HCT116 (cell line): ENCODE measurements around the gene LIN28A. TPM values are rescaled to one million over a fixed set of nuclear protein-coding genes. Genes with fewer than 3 reads are reported as not detected.

Experiments used
- ATAC-seq: fragments of 200-7000 bp; cut with Tn5 transposase; 2 replicates; pipeline ENCODE4 v1.9.1; 2020; ENCODE audit warnings: mild to moderate bottlenecking, moderate library complexity
- BruUV-seq: library from RNA; stranded (reverse); fragments of 400-500 nt; replicated peaks from 2 replicates; lab custom pipeline; 2021; lab: Mats Ljungman, UMichigan
- CTCF ChIA-PET: fragments of 300-600 bp; sonication (Branson Sonifier 250); formaldehyde crosslinking; loops from one replicate; lab custom pipeline; 2021; ENCODE audit warnings: antibody characterized with exemption; lab: Charles Lee
- POLR2A ChIA-PET: fragments of 300-600, 350-600 bp; sonication (Branson Sonifier 250); formaldehyde crosslinking; loops from one replicate; lab custom pipeline; 2021; ENCODE audit warnings: antibody characterized with exemption; lab: Charles Lee
- RAD21 ChIA-PET, 2 experiments: fragments of 300-600 bp; sonication (Branson Sonifier 250); formaldehyde crosslinking; loops; one replicate each; lab custom pipeline; 2023; ENCODE audit warnings: low total read pairs in 2 of 2; ENCODE audit not compliant: uncharacterized antibody in 2 of 2, unreplicated experiment in 2 of 2, low non-redundant PET in 1 of 2; lab: Charles Lee
- DNase-seq: peaks from one replicate; pipeline ENCODE4 v3.0.0-alpha.2; 2010; ENCODE audit warnings: low read depth, low spot score
- H2AFZ ChIP-seq: fragments of 200-600 bp; shearing (Covaris generic), sonication (generic); 2 replicates; pipeline ENCODE4 v1.6.1; 2017; ENCODE audit warnings: low read depth, mixed run types, mixed read lengths, antibody characterized with exemption, low read length; ENCODE audit not compliant: poor library complexity, severe bottlenecking
- H3K27ac ChIP-seq: 2 replicates; pipeline ENCODE4 v1.5.1; 2012; ENCODE audit warnings: low read depth, low read length
- H3K27me3 ChIP-seq: fragments of 200-600 bp; sonication (generic); 2 replicates; pipeline ENCODE4 v1.6.1; 2016; ENCODE audit warnings: mixed run types, low read length, mixed read lengths; ENCODE audit not compliant: insufficient read depth
- H3K36me3 ChIP-seq, 2 experiments: fragments of 200-500 bp in 1 of 2; fragments of 200-600 bp in 1 of 2; sonication (Bioruptor generic) in 1 of 2; sonication (generic) in 1 of 2; 2 replicates each; pipeline versions ENCODE4 v1.5.1 to v1.6.1; 2014 to 2016; ENCODE audit warnings: low read length in 2 of 2, inconsistent platforms in 1 of 2, mixed read lengths in 1 of 2, mixed run types in 1 of 2; ENCODE audit not compliant: insufficient read depth in 2 of 2, control insufficient read depth in 1 of 2
- H3K4me1 ChIP-seq, 2 experiments: fragments of 200-600 bp in 1 of 2; sonication (generic) in 1 of 2; 2 replicates each; pipeline versions ENCODE4 v1.5.1 to v1.6.1; 2012 to 2017; ENCODE audit warnings: low read length in 2 of 2, inconsistent platforms in 1 of 2, mild to moderate bottlenecking in 1 of 2, mixed read lengths in 1 of 2, mixed run types in 1 of 2, moderate library complexity in 1 of 2; ENCODE audit not compliant: insufficient read depth in 2 of 2, control insufficient read depth in 1 of 2
- H3K4me2 ChIP-seq: fragments of 200-600 bp; sonication (generic); 2 replicates; pipeline ENCODE4 v1.6.1; 2017; ENCODE audit warnings: mixed run types, low read length, mixed read lengths
- H3K4me3 ChIP-seq, 2 experiments: fragments of 200-600 bp in 1 of 2; sonication (generic) in 1 of 2; replicated peaks in 1 of 2; 2 replicates each; pipeline ENCODE4 v1.5.1; 2011 to 2016; ENCODE audit warnings: low read length in 2 of 2, control low read depth in 1 of 2, low read depth in 1 of 2, mild to moderate bottlenecking in 1 of 2, mixed read lengths in 1 of 2, mixed run types in 1 of 2
- H3K79me2 ChIP-seq: fragments of 200-600 bp; sonication (generic); 2 replicates; pipeline ENCODE4 v1.6.1; 2017; ENCODE audit warnings: mild to moderate bottlenecking, mixed run types, low read length, moderate library complexity, mixed read lengths; ENCODE audit not compliant: insufficient read depth
- H3K9ac ChIP-seq: fragments of 200-600 bp; sonication (generic); 2 replicates; pipeline ENCODE4 v1.6.1; 2016; ENCODE audit warnings: low read length, mixed read lengths
- H3K9me2 ChIP-seq: fragments of 200-600 bp; sonication (generic), shearing (Covaris generic); 2 replicates; pipeline ENCODE4 v1.6.1; 2017; ENCODE audit warnings: mixed run types, mild to moderate bottlenecking, moderate library complexity; ENCODE audit not compliant: insufficient read depth
- H3K9me3 ChIP-seq, 2 experiments: fragments of 200-500 bp in 1 of 2; fragments of 200-600 bp in 1 of 2; sonication (Bioruptor generic) in 1 of 2; sonication (generic) in 1 of 2; 2 replicates each; pipeline ENCODE4 v1.6.1; 2014 to 2017; ENCODE audit warnings: low read length in 2 of 2, mixed read lengths in 2 of 2, inconsistent platforms in 1 of 2, low read depth in 1 of 2, mild to moderate bottlenecking in 1 of 2, mixed run types in 1 of 2, moderate library complexity in 1 of 2; ENCODE audit not compliant: control insufficient read depth in 1 of 2, insufficient read depth in 1 of 2
- H4K20me1 ChIP-seq: fragments of 200-600 bp; sonication (generic), shearing (Covaris generic); 2 replicates; pipeline ENCODE4 v1.6.1; 2017; ENCODE audit warnings: mixed run types, mild to moderate bottlenecking, moderate library complexity; ENCODE audit not compliant: insufficient read depth
- CEBPB ChIP-seq: IDR thresholded peaks from 2 replicates; pipeline ENCODE4 v1.6.1; 2012; ENCODE audit warnings: low read depth
- CTCF ChIP-seq, 3 experiments: fragments of 200-600 bp in 1 of 3; sonication (generic) in 1 of 3; IDR thresholded peaks in 2 of 3; conservative IDR thresholded peaks in 1 of 3; 2 replicates each; pipeline ENCODE4 v1.5.1; 2012 to 2017; ENCODE audit warnings: low read depth in 2 of 3, low read length in 2 of 3, antibody characterized with exemption in 1 of 3, borderline replicate concordance in 1 of 3, control low read depth in 1 of 3, mild to moderate bottlenecking in 1 of 3, mixed read lengths in 1 of 3, mixed run types in 1 of 3, moderate library complexity in 1 of 3; ENCODE audit not compliant: insufficient read depth in 1 of 3
- EGR1 ChIP-seq: IDR thresholded peaks from 2 replicates; pipeline ENCODE4 v1.6.1; 2012; ENCODE audit warnings: low read depth
- ELF1 ChIP-seq: IDR thresholded peaks from 2 replicates; pipeline ENCODE4 v1.6.1; 2012; ENCODE audit warnings: low read depth, borderline replicate concordance
- JUND ChIP-seq: IDR thresholded peaks from 2 replicates; pipeline ENCODE4 v1.6.1; 2012
- POLR2A ChIP-seq: IDR thresholded peaks from 2 replicates; pipeline ENCODE4 v1.7.0; 2011; ENCODE audit warnings: borderline replicate concordance; ENCODE audit not compliant: insufficient read depth, insufficient read length; ENCODE audit errors: extremely low read depth
- POLR2AphosphoS5 ChIP-seq: IDR thresholded peaks from 2 replicates; pipeline ENCODE4 v1.6.1; 2011; ENCODE audit warnings: mild to moderate bottlenecking, low read depth, low read length, moderate library complexity
- RAD21 ChIP-seq: IDR thresholded peaks from 2 replicates; pipeline ENCODE4 v1.6.1; 2012; ENCODE audit warnings: low read depth, mild to moderate bottlenecking
- SP1 ChIP-seq: IDR thresholded peaks from 2 replicates; pipeline ENCODE4 v1.6.1; 2012; ENCODE audit warnings: low read depth
- SRF ChIP-seq: IDR thresholded peaks from 2 replicates; pipeline ENCODE4 v1.6.1; 2012; ENCODE audit warnings: low read depth
- TCF7L2 ChIP-seq: IDR thresholded peaks from 2 replicates; pipeline ENCODE4 v1.7.0; 2011; ENCODE audit warnings: borderline replicate concordance, inconsistent platforms; ENCODE audit not compliant: insufficient read depth, insufficient read length; ENCODE audit errors: extremely low read depth
- YY1 ChIP-seq: IDR thresholded peaks from 2 replicates; pipeline ENCODE4 v1.6.1; 2011; ENCODE audit warnings: low read length, low read depth, moderate library complexity, mild to moderate bottlenecking; ENCODE audit not compliant: insufficient replicate concordance; ENCODE audit errors: extremely low read depth
- ZBTB33 ChIP-seq: IDR thresholded peaks from 2 replicates; pipeline ENCODE4 v1.6.1; 2011; ENCODE audit warnings: mild to moderate bottlenecking, low read length, moderate library complexity; ENCODE audit not compliant: insufficient replicate concordance; ENCODE audit errors: extremely low read depth
- ZFX ChIP-seq: fragments of 450-650 bp; IDR thresholded peaks from 2 replicates; pipeline ENCODE4 v1.6.1; 2017
- ZNF274 ChIP-seq: fragments of 200-500 bp; sonication (Bioruptor generic); IDR thresholded peaks from 2 replicates; pipeline ENCODE4 v1.6.1; 2014; ENCODE audit warnings: mild to moderate bottlenecking, low read depth, low read length, inconsistent platforms
- intact Hi-C: fragments of 100-400 bp; cut with micrococcal nuclease; formaldehyde crosslinking; loops from 2 replicates; pipeline ENCODE4 v1.10.0; 2022
- total RNA-seq: library from RNA; stranded (reverse); gene quantifications from one replicate; pipeline ENCODE4 v1.2.1, GENCODE V29; 2021; ENCODE audit not compliant: unreplicated experiment
- TF ChIP-seq, protein P1 (sequence below): IDR thresholded peaks from 2 replicates; pipeline ENCODE4 v1.6.1; 2012

The LIN28A gene
- total RNA-seq, 1 experiment from 2014 or later = 1.4 TPM

GRCh38 chr1:26459573-26460031 lies 49.0 kb downstream of the LIN28A start:
- no peak for DNase-seq
- Histone ChIP-seq H3K4me2 (no peak overlapping the region), H3K36me3 (peaks cover 5 to 12% of the 10 kb centered on the region in 2 experiments; a peak in 2 of 4 replicates), H3K79me2 (no peaks in the 10 kb centered on the region), H3K9me2 (no peaks in the 10 kb centered on the region), H3K4me1 (no peaks in the 10 kb centered on the region), H4K20me1 (no peaks in the 10 kb centered on the region), H3K27me3 (no peaks in the 10 kb centered on the region), H3K27ac (no peak overlapping the region), H3K9me3 (no peaks in the 10 kb centered on the region), H2AFZ (no peak overlapping the region), H3K9ac (no peak overlapping the region), H3K4me3 (no peak overlapping the region)
- intact Hi-C loops = no loop called here
- RAD21 ChIA-PET = no interaction called here
- CTCF ChIA-PET = interaction anchor here (2.5 kb wide), 1 partner anchor 11 kb away, joined by 12 read pairs; no protein-coding TSS in a partner anchor
- TF ChIP-seq CEBPB (no peak), RAD21 (no peak), TCF7L2 (no peak), SP1 (no peak), ZFX (no peak), ELF1 (no peak), SRF (no peak), POLR2A (no peak), CTCF (IDR thresholded peaks at IDR 0.05 in 2 of 3, conservative IDR thresholded peaks at IDR 0.05 in 1 of 3; ENCODE audit: borderline replicate concordance in 1 of 3, insufficient read depth in 1 of 3, low read depth in 2 of 3, low read length in 2 of 3) (no peak), ZBTB33 (no peak), EGR1 (no peak), JUND (no peak), POLR2AphosphoS5 (no peak), YY1 (no peak), ZNF274 (no peak)
- TF ChIP-seq, protein P1, sequence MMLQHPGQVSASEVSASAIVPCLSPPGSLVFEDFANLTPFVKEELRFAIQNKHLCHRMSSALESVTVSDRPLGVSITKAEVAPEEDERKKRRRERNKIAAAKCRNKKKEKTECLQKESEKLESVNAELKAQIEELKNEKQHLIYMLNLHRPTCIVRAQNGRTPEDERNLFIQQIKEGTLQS = no peak
- ATAC-seq = no peak
- POLR2A ChIA-PET = no interaction called here
- BruUV-seq = no TSS peak
